Measurements from ENCODE around the gene TMED8.

DNA sequence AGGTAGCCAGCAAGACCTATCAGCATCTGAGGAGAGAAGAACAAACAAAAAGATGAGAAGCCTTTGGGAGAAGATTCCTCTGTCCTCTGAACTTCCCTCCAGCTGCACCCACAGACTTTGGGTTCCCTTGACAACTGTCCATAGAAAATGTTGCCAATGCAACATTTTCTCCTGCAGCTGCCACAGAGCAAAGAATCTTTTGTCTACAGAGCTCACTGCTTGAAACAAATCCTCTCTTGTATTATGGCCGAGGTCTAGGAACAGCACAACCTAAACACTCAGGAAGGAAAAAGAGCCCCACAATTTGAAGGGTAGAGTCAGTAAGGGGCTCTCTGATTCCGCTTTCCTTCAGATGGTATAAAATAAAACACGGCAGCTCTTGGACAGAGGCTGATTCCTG lies 70.5 kb downstream of the TMED8 start:
- TF ChIP-seq, protein P1, sequence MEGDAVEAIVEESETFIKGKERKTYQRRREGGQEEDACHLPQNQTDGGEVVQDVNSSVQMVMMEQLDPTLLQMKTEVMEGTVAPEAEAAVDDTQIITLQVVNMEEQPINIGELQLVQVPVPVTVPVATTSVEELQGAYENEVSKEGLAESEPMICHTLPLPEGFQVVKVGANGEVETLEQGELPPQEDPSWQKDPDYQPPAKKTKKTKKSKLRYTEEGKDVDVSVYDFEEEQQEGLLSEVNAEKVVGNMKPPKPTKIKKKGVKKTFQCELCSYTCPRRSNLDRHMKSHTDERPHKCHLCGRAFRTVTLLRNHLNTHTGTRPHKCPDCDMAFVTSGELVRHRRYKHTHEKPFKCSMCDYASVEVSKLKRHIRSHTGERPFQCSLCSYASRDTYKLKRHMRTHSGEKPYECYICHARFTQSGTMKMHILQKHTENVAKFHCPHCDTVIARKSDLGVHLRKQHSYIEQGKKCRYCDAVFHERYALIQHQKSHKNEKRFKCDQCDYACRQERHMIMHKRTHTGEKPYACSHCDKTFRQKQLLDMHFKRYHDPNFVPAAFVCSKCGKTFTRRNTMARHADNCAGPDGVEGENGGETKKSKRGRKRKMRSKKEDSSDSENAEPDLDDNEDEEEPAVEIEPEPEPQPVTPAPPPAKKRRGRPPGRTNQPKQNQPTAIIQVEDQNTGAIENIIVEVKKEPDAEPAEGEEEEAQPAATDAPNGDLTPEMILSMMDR (IDR thresholded peaks at IDR 0.05): no peak
- TF ChIP-seq POLR2A (IDR thresholded peaks at IDR 0.05): no peak
- TF ChIP-seq POLR2AphosphoS5 (IDR thresholded peaks at IDR 0.05; ENCODE audit: insufficient read depth in 1 of 2, low read depth in 1 of 2): no peak
